ENCODE measurements around the gene ROR1.

ROR1 gene

GRCh38 chr1:63866084-63866483 lies 92.3 kb downstream of the ROR1 start:
- TF ChIP-seq CTCF (IDR thresholded peaks at IDR 0.05; ENCODE audit: low read depth, low read length, missing control alignments): no peak
- no peak for DNase-seq (ENCODE audit: extremely low read depth, low read depth)

GRCh38 chr1:63867429-63868176 lies 93.8 kb downstream of the ROR1 start:
- no peak for DNase-seq (ENCODE audit: extremely low read depth, low read depth)
- no peak overlapping the region for H3K4me3 ChIP-seq (replicated peaks; ENCODE audit: low read depth, low read length)
- no peak for TF ChIP-seq CTCF (IDR thresholded peaks at IDR 0.05; ENCODE audit: low read depth, low read length, missing control alignments)

More at GRCh38 chr1:63866084-63866483, 92.3 kb downstream of the ROR1 start:
- no peak overlapping the region for H3K4me3 ChIP-seq (replicated peaks; ENCODE audit: low read depth, low read length)

- TF ChIP-seq CTCF (IDR thresholded peaks at IDR 0.05; ENCODE audit: low read depth, low read length, missing control alignments): no peak
- no peak for DNase-seq (ENCODE audit: extremely low read depth, low read depth)
Measured at GRCh38 chr1:63868268-63868781, 94.5 kb downstream of the ROR1 start.

GRCh38 chr1:63870152-63870551 lies 96.3 kb downstream of the ROR1 start:
- H3K4me3 ChIP-seq (replicated peaks; ENCODE audit: low read depth, low read length): no peak overlapping the region
- DNase-seq (ENCODE audit: extremely low read depth, low read depth): no peak
- peak; percentile 2 for TF ChIP-seq CTCF (IDR thresholded peaks at IDR 0.05; ENCODE audit: low read depth, low read length, missing control alignments)

More at GRCh38 chr1:63868268-63868781, 94.5 kb downstream of the ROR1 start:
- no peak overlapping the region for H3K4me3 ChIP-seq (replicated peaks; ENCODE audit: low read depth, low read length)

GRCh38 chr1:63871463-63871862 lies 97.6 kb downstream of the ROR1 start:
- no peak for TF ChIP-seq CTCF (IDR thresholded peaks at IDR 0.05; ENCODE audit: low read depth, low read length, missing control alignments)
- H3K4me3 ChIP-seq (replicated peaks; ENCODE audit: low read depth, low read length): no peak overlapping the region
- DNase-seq (ENCODE audit: extremely low read depth, low read depth): no peak

GRCh38 chr1:63873751-63874150 lies 99.9 kb downstream of the ROR1 start:
- DNase-seq (ENCODE audit: extremely low read depth, low read depth): no peak
- TF ChIP-seq CTCF (IDR thresholded peaks at IDR 0.05; ENCODE audit: low read depth, low read length, missing control alignments): no peak

More at GRCh38 chr1:63873751-63874150, 99.9 kb downstream of the ROR1 start:
- no peak overlapping the region for H3K4me3 ChIP-seq (replicated peaks; ENCODE audit: low read depth, low read length)
